HG03521 (cell line): ENCODE measurements around the gene PTPN20.
"Not testable (repeated sequence)": the region's sequence is repeated elsewhere in the genome, so short reads cannot be mapped to it uniquely, and the experiment has no call there.

Experiments
- ATAC-seq: cut with Tn5 transposase; IDR thresholded peaks from one replicate; pipeline ENCODE4 v1.9.1; 2021; ENCODE audit warnings: mild to moderate bottlenecking, moderate library complexity; ENCODE audit not compliant: unreplicated experiment

The PTPN20 gene

GRCh38 chr10:46948687-46949518, 37.7 kb downstream of the PTPN20 start:
- not testable (repeated sequence) for ATAC-seq

GRCh38 chr10:46952540-46952939, 41.3 kb downstream of the PTPN20 start:
- ATAC-seq: not testable (repeated sequence)

GRCh38 chr10:46960742-46961141, 49.5 kb downstream of the PTPN20 start:
- ATAC-seq: not testable (repeated sequence)

- not testable (repeated sequence) for ATAC-seq
Observed at GRCh38 chr10:46963356-46963755, 52.1 kb downstream of the PTPN20 start.

GRCh38 chr10:46967013-46967412, 55.8 kb downstream of the PTPN20 start:
- not testable (repeated sequence) for ATAC-seq

- ATAC-seq: not testable (repeated sequence)
Observed at GRCh38 chr10:46980223-46980622, 69.0 kb downstream of the PTPN20 start.

GRCh38 chr10:46987233-46987924, 76.2 kb downstream of the PTPN20 start:
- peak; percentile 84 for ATAC-seq

- ATAC-seq: no peak
Observed at GRCh38 chr10:46992803-46993561, 81.8 kb downstream of the PTPN20 start.

- ATAC-seq: no peak
Observed at GRCh38 chr10:46995234-46995633, 84.0 kb downstream of the PTPN20 start.

- ATAC-seq: no peak
Observed at GRCh38 chr10:46998192-46998591, 87.0 kb downstream of the PTPN20 start.

GRCh38 chr10:46998595-46998994, 87.4 kb downstream of the PTPN20 start:
- ATAC-seq: no peak

GRCh38 chr10:46999217-46999616, 88.0 kb downstream of the PTPN20 start:
- ATAC-seq: no peak

GRCh38 chr10:47008769-47009168, 97.5 kb downstream of the PTPN20 start:
- ATAC-seq: no peak

- no peak for ATAC-seq
Observed at GRCh38 chr10:47009215-47009838, 98.1 kb downstream of the PTPN20 start.

GRCh38 chr10:47010036-47010435, 98.8 kb downstream of the PTPN20 start:
- ATAC-seq: no peak

- ATAC-seq: no peak
Observed at GRCh38 chr10:47012214-47012613, 101.0 kb downstream of the PTPN20 start.

GRCh38 chr10:47013507-47014154, 102.4 kb downstream of the PTPN20 start:
- ATAC-seq: no peak

- ATAC-seq: no peak
Observed at GRCh38 chr10:47015404-47015803, 104.2 kb downstream of the PTPN20 start.

GRCh38 chr10:47016564-47016963, 105.3 kb downstream of the PTPN20 start:
- ATAC-seq: no peak

- no peak for ATAC-seq
Observed at GRCh38 chr10:47018026-47018735, 107.0 kb downstream of the PTPN20 start.
